GM12878 (cell line): Measurements from ENCODE around the gene COL21A1. TPM values are rescaled to one million over a fixed set of nuclear protein-coding genes. Genes with fewer than 3 reads are reported as not detected.

Experiments
- ATAC-seq: fragments of 200-7000 bp; cut with Tn5 transposase; 3 replicates; pipeline ENCODE4 v1.9.1; 2020; ENCODE audit warnings: mild to moderate bottlenecking, moderate library complexity
- BruUV-seq: library from RNA; stranded (reverse); fragments of 400-500 nt; replicated peaks from 2 replicates; lab custom pipeline; 2021; lab: Mats Ljungman, UMichigan
- CTCF ChIA-PET: fragments of 300-600 bp; sonication (Branson Sonifier 250); formaldehyde crosslinking; extraction: SDS; loops from one replicate; lab custom pipeline; 2021; ENCODE audit warnings: inconsistent platforms; lab: Yijun Ruan, JAX
- POLR2A ChIA-PET: fragments of 350-600 bp; formaldehyde crosslinking; extraction: SDS; loops from one replicate; lab custom pipeline; 2021; ENCODE audit warnings: inconsistent platforms; lab: Charles Lee
- RAD21 ChIA-PET: fragments of 300-600 bp; sonication (Branson Sonifier 250); formaldehyde crosslinking; loops from one replicate; lab custom pipeline; 2023; ENCODE audit warnings: antibody characterized with exemption; ENCODE audit not compliant: unreplicated experiment; lab: Charles Lee
- SMC1A ChIA-PET: fragments of 300-600 bp; sonication (Branson Sonifier 250); formaldehyde crosslinking; loops from one replicate; lab custom pipeline; 2023; ENCODE audit not compliant: unreplicated experiment, uncharacterized antibody; lab: Charles Lee
- DNase-seq: peaks from one replicate; pipeline ENCODE4 v3.0.0-alpha.2; 2011; ENCODE audit warnings: low read depth, low spot score
- FAIRE-seq: peaks from 3 replicates; lab custom pipeline; 2011; peaks lifted over from hg19 to GRCh38; lab: Jason Lieb, UNC
- H2AFZ ChIP-seq: 2 replicates; pipeline ENCODE4 v1.6.0; 2011; ENCODE audit warnings: low read depth, low read length, control low read depth; ENCODE audit not compliant: control insufficient read depth
- H3K27ac ChIP-seq: 2 replicates; pipeline ENCODE4 v1.5.1; 2011; ENCODE audit warnings: control low read depth; ENCODE audit not compliant: control insufficient read depth, insufficient read depth
- H3K27me3 ChIP-seq, 2 experiments: replicated peaks in 1 of 2; 2 replicates each; pipeline versions ENCODE4 v1.6.0 to v1.6.1; 2011; ENCODE audit warnings: low read length in 1 of 2; ENCODE audit not compliant: control insufficient read depth in 2 of 2, insufficient read depth in 2 of 2
- H3K36me3 ChIP-seq, 2 experiments: 2 replicates each; pipeline ENCODE4 v1.5.1; 2011; ENCODE audit warnings: low read length in 1 of 2; ENCODE audit not compliant: control insufficient read depth in 2 of 2, insufficient read depth in 2 of 2
- H3K4me1 ChIP-seq: 2 replicates; pipeline ENCODE4 v1.6.1; 2011; ENCODE audit warnings: mild to moderate bottlenecking, low read length, moderate library complexity, mixed read lengths; ENCODE audit not compliant: control insufficient read depth, insufficient read depth
- H3K4me2 ChIP-seq: 2 replicates; pipeline ENCODE4 v1.6.0; 2011; ENCODE audit warnings: control low read depth; ENCODE audit not compliant: control insufficient read depth, insufficient read depth
- H3K4me3 ChIP-seq: fragments of 200-600 bp; sonication (generic); 2 replicates; pipeline ENCODE4 v1.5.1; 2016
- H3K79me2 ChIP-seq: 2 replicates; pipeline ENCODE4 v1.6.0; 2011; ENCODE audit warnings: low read length; ENCODE audit not compliant: control insufficient read depth, insufficient read depth
- H3K9ac ChIP-seq: 2 replicates; pipeline ENCODE4 v1.8.0; 2011; ENCODE audit warnings: low read length, control low read depth, mixed read lengths; ENCODE audit not compliant: control insufficient read depth, insufficient read depth
- H3K9me3 ChIP-seq: replicated peaks from 3 replicates; pipeline ENCODE4 v1.5.1; 2011; ENCODE audit warnings: mild to moderate bottlenecking, low read length; ENCODE audit not compliant: control insufficient read depth, insufficient read depth
- H4K20me1 ChIP-seq: 2 replicates; pipeline ENCODE4 v1.6.0; 2011; ENCODE audit not compliant: control insufficient read depth, insufficient read depth
- CBX5 ChIP-seq: sonication (generic); IDR thresholded peaks from 2 replicates; pipeline ENCODE4 v1.6.1; 2016; ENCODE audit warnings: low read depth, moderate library complexity, mild to moderate bottlenecking, inconsistent platforms
- CHD2 ChIP-seq: IDR thresholded peaks from 2 replicates; pipeline ENCODE4 v1.6.1; 2011; ENCODE audit warnings: low read depth, low read length, improper control_type of control experiment, borderline replicate concordance
- JUND ChIP-seq: IDR thresholded peaks from 2 replicates; pipeline ENCODE4 v1.6.1; 2012; ENCODE audit warnings: low read depth, mild to moderate bottlenecking, low read length, improper control_type of control experiment, moderate library complexity
- MXI1 ChIP-seq: fragments of 150-350 bp; IDR thresholded peaks from 2 replicates; pipeline ENCODE4 v1.6.1; 2011; ENCODE audit warnings: low read depth, mild to moderate bottlenecking, inconsistent platforms, low read length, improper control_type of control experiment
- NFYB ChIP-seq: IDR thresholded peaks from 2 replicates; pipeline ENCODE4 v1.6.1; 2011; ENCODE audit warnings: low read depth, mild to moderate bottlenecking, low read length, improper control_type of control experiment, moderate library complexity; ENCODE audit not compliant: insufficient read depth
- SMAD1 ChIP-seq: fragments of 450-650 bp; IDR thresholded peaks from 2 replicates; pipeline ENCODE4 v1.6.1; 2018; ENCODE audit warnings: mild to moderate bottlenecking, low read depth; ENCODE audit not compliant: partially characterized antibody
- WRNIP1 ChIP-seq: IDR thresholded peaks from 2 replicates; pipeline ENCODE4 v1.6.1; 2011; ENCODE audit warnings: low read depth, low read length, improper control_type of control experiment, borderline replicate concordance
- ZNF24 ChIP-seq: fragments of 450-650 bp; IDR thresholded peaks from 2 replicates; pipeline ENCODE4 v1.6.1; 2017; ENCODE audit warnings: antibody characterized with exemption, mild to moderate bottlenecking
- ZSCAN29 ChIP-seq: fragments of 450-650 bp; IDR thresholded peaks from 2 replicates; pipeline ENCODE4 v1.6.1; 2017; ENCODE audit warnings: mild to moderate bottlenecking, moderate library complexity
- WGBS: methylation state at CpG from one replicate; pipeline ENCODE4 v1.1.6; 2016; ENCODE audit warnings: low lambda C conversion rate; ENCODE audit not compliant: insufficient replicate concordance, insufficient coverage; ENCODE audit errors: missing lambda C conversion rate; 5-methylcytosine and 5-hydroxymethylcytosine counted together
- in situ Hi-C: fragments of 300-500 bp; cut with MboI; formaldehyde crosslinking; loops from 9 replicates; pipeline ENCODE4 v1.14.3; 2018; ENCODE audit warnings: mixed read lengths
- intact Hi-C: fragments of 100-400 bp; cut with micrococcal nuclease; formaldehyde crosslinking; loops from one replicate; pipeline ENCODE4 v1.14.2; 2022; ENCODE audit not compliant: unreplicated experiment
- polyA plus RNA-seq, 11 experiments: library from polyadenylated mRNA; depleted of rRNA in 4 of 11; unstranded in 6 of 11; stranded (reverse) in 5 of 11; fragments of >200 nt; fragmentation: Nextera tagmentation in 4 of 11; fragmentation: Illumina TruSeq in 1 of 11; extraction: Ambion mirVana in 4 of 11; extraction: Trizol in 1 of 11; gene quantifications; 1 replicate in 1 of 11; 2 replicates in 10 of 11; pipeline versions ENCODE4 v1.2.1 to v1.2.3, GENCODE V29; 2011 to 2016; ENCODE audit warnings: inconsistent platforms in 2 of 11, missing spikeins in 2 of 11, low read depth in 1 of 11
- total RNA-seq, 4 experiments: library from RNA; depleted of rRNA in 3 of 4; stranded (reverse); fragments of >200 nt in 3 of 4; fragmentation: Illumina TruSeq in 1 of 4; extraction: Trizol in 1 of 4; gene quantifications; 2 replicates each; pipeline versions ENCODE4 v1.2.1 to v1.2.3, GENCODE V29; 2013 to 2021
- TF ChIP-seq, protein P1 (sequence below): IDR thresholded peaks from 2 replicates; pipeline ENCODE4 v1.6.1; 2011; ENCODE audit warnings: low read depth, mild to moderate bottlenecking, low read length, moderate library complexity, borderline replicate concordance; ENCODE audit errors: extremely low read depth
- TF ChIP-seq, protein P2 (sequence below): fragments of 450-650 bp; IDR thresholded peaks from 2 replicates; pipeline ENCODE4 v1.6.1; 2017; ENCODE audit warnings: mild to moderate bottlenecking

The COL21A1 gene
- total and polyA plus RNA-seq, 10 of the 15 experiments (the other 5 are each of a cell fraction or from before 2014, with no cell fraction given) = 0.10 TPM; not detected in 9

GRCh38 chr6:56238352-56238751, 9.0 kb downstream of the COL21A1 start (continued):
- TF ChIP-seq, protein P1, sequence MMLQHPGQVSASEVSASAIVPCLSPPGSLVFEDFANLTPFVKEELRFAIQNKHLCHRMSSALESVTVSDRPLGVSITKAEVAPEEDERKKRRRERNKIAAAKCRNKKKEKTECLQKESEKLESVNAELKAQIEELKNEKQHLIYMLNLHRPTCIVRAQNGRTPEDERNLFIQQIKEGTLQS = no peak

- Histone ChIP-seq H3K4me3 (no peak overlapping the region), H2AFZ (no peak overlapping the region)
- in situ Hi-C loops = no loop called here
- no peak for TF ChIP-seq NFYB
- TF ChIP-seq JUND = no peak
- no peak for TF ChIP-seq WRNIP1
- no peak for TF ChIP-seq ZNF24
- TF ChIP-seq, protein P2, sequence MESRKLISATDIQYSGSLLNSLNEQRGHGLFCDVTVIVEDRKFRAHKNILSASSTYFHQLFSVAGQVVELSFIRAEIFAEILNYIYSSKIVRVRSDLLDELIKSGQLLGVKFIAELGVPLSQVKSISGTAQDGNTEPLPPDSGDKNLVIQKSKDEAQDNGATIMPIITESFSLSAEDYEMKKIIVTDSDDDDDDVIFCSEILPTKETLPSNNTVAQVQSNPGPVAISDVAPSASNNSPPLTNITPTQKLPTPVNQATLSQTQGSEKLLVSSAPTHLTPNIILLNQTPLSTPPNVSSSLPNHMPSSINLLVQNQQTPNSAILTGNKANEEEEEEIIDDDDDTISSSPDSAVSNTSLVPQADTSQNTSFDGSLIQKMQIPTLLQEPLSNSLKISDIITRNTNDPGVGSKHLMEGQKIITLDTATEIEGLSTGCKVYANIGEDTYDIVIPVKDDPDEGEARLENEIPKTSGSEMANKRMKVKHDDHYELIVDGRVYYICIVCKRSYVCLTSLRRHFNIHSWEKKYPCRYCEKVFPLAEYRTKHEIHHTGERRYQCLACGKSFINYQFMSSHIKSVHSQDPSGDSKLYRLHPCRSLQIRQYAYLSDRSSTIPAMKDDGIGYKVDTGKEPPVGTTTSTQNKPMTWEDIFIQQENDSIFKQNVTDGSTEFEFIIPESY = no peak
- no peak for TF ChIP-seq MXI1
- TF ChIP-seq CHD2 = no peak
- TF ChIP-seq CBX5 = no peak
- TF ChIP-seq ZSCAN29 = no peak
- TF ChIP-seq SMAD1 = no peak
- TF ChIP-seq, all 136 proteins: peak for 0
- ChIA-PET RAD21 (no interaction called here), CTCF (no interaction called here), POLR2A (no interaction called here), SMC1A (interaction anchor here (1.1 kb wide), 1 partner anchor 10 kb away, joined by 3 read pairs; no protein-coding TSS in a partner anchor)
- Histone ChIP-seq H3K36me3 (no peaks in the 10 kb centered on the region), H3K9me3 (no peaks in the 10 kb centered on the region), H3K4me2 (no peak overlapping the region), H3K4me1 (no peaks in the 10 kb centered on the region), H4K20me1 (no peaks in the 10 kb centered on the region), H3K27ac (no peak overlapping the region), H3K9ac (no peak overlapping the region), H3K79me2 (no peaks in the 10 kb centered on the region), H3K27me3 (no peaks in the 10 kb centered on the region)
- intact Hi-C loops = no loop called here
- DNase-seq (no peak), FAIRE-seq (no peak), ATAC-seq (no peak)
- 0% methylated on average over 1 of the region's 1 CpG for WGBS
- no TSS peak for BruUV-seq
These were observed 12.1 kb downstream of the COL21A1 start for GRCh38 chr6:56235245-56235644.
